ENCODE measurements around the gene ARHGEF28. TPM values are rescaled to one million over a fixed set of nuclear protein-coding genes. Genes with fewer than 3 reads are reported as not detected.

ARHGEF28 gene
- total RNA-seq, 1 donor from 2014 or later = 83.1 TPM

DNA sequence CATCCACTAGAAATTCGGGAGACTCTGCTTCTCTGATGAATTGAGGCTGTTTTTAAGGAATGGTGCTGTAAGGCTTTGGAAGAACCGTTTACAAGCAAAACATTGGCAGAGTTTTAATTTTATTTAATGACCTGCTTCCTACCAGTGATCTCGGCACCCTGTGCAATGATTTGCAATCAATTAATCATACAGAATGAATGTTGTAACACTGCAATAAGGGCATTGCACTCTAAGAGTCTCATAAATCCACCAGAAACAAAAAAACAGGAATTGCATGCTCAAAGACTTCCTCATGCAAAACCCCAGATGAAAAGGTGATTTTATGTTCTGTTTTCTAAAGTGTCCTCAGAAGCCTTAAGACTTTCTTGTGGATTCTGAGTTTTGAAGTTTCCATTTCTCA, 295.7 kb downstream of the ARHGEF28 start:
- no peak for DNase-seq (ENCODE audit: low read depth in 2 of 2)

GRCh38 chr5:73922224-73922623, 296.2 kb downstream of the ARHGEF28 start:
- no peak for DNase-seq (ENCODE audit: low read depth in 2 of 2)

DNA sequence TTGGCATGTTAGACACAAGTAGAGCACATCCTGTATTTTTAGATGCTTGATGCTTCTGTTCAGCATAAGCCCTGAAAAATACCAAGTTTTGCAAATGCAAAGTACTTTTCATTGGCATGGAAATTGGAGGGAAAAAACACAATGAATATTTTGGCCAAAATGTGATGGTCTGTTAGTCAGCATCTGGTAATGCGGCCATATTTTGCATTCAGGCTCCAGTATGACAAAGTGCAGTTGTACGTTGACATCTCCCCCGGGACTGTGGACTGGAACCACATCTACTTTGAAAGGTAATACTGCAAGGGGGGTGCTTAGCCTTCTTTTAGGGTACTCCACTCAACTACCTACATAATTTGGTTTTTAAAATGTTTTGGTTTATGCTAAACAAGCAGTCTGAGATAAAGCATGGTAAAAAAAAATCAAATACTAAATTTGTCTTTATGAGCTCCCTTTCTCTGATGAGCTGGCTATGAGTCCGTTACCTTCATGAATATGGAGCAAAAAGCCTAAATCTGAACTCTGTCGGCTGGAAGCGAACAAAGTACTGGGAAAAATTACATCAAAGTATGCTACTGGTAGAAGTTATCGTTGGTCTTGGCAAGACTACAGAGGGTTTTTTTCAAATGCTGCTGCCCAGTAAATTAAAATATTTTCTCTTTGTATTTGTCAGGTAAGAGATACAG, 297.0 kb downstream of the ARHGEF28 start:
- no peak for DNase-seq (ENCODE audit: low read depth in 2 of 2)

DNA sequence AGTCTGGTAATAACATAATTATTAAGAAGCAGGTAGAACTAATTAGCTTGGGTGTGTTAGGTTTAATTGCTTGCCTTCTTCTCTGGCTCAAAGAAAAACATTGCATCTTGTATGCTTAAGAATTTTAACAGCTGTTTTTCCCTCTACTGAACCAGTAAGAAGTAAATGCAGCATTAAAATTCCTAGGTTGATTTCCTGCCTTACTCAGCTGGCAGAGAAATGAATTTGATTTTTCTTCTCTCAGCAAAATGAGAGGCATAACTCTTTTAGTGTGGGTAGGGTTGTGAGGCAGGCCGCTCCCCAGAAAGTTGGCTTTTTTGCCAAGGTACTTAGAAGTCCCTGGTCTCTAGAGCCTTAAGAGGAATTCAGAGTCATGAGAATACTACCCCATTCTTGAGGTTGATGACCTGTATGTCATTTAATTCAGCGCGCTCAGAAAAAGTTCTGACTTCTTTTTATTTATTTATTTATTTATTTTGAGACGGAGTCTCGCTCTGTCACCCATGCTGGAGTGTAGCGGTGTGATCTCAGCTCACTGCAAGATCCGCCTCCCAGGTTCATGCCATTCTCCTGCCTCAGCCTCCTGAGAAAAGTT, 302.6 kb downstream of the ARHGEF28 start:
- no peak for DNase-seq (ENCODE audit: low read depth in 2 of 2)

GRCh38 chr5:73935719-73936118, 309.7 kb downstream of the ARHGEF28 start:
- no peak for DNase-seq (ENCODE audit: low read depth in 2 of 2)

GRCh38 chr5:73938280-73938937, 312.4 kb downstream of the ARHGEF28 start:
- DNase-seq (ENCODE audit: low read depth in 2 of 2) = peak; percentile 61 to 93

DNA sequence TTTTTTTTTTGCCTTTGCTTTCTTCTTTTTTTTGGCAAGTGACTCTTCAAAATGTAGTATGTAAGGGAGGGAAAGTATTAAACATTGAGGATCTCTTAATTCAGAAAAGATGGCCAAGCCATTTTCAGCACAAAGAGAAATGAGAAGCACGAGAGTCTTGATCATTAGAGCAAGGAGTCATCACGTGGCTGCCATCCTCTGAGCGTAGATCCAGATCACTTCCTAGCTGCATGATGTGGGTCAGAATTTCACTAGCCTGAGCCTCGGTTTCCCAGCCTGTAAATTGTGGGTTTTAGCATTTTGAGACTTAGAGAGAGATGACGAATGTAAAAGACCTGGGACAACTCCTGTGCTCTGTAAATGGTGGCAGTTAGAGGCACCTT, 312.9 kb downstream of the ARHGEF28 start:
- no peak for DNase-seq (ENCODE audit: low read depth in 2 of 2)

DNA sequence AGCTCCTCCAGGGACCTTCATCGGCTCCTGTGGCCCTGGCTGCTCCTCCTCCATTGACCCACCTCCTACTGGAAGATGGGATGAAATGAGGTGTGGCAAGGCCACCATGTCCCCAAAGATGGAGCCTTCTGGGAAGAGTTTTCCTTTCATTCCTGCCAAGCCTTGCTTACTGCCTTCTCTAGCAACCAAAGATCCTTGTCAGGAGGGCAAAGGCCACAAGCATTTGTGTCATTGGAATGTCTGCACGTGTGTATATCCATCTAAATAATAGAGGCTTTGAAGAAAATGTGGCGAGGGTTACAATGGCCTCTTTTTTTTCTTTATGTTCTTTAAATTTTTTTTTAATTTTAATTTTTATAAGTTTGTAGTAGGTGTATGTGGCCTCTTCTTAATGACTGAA, 313.6 kb downstream of the ARHGEF28 start:
- no peak for DNase-seq (ENCODE audit: low read depth in 2 of 2)

DNA sequence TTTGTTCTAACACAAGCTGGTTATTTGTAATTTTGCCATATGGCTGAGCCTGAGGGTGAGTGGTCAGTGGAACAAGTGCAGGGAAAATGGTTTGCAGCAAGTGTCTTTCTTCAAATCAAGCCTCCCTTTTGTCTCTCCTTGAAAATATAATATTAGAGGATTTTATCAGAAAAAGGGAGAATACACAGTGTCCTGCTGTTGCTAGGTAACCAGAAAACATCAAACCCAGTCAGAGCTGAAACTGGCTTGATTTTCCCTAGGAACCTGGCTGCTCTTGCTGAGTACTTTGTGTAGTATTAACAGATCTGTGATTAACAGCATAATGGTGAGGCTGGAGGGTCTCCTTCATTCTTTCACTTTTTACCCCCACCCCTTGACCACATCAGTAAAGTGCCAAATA, 314.0 kb downstream of the ARHGEF28 start:
- peak; percentile 59 to 61 for DNase-seq (ENCODE audit: low read depth in 2 of 2)

GRCh38 chr5:73940801-73941200, 314.8 kb downstream of the ARHGEF28 start:
- peak in 1 of 2 donors; percentile 26 for DNase-seq (ENCODE audit: low read depth in 2 of 2)

DNA sequence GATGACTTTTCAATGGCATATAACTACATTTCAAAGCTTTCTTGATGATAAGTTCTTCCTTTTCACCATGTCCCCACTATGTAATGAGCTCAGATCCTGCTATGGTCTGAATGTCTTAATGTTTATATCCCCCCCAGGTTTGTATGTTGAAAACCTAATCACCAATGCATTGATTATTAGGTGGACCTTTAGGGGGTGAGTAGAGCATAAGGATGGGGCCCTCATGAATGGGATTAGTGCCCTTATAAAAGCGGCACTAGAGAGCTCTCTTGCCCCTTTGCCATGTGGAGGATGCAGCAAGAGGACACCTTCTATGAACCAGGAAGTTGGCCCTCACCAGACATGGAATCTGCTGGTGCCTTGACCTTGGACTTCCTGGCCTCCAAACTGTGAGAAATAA, 316.8 kb downstream of the ARHGEF28 start:
- DNase-seq (ENCODE audit: low read depth in 2 of 2) = no peak

GRCh38 chr5:73943397-73943796, 317.4 kb downstream of the ARHGEF28 start:
- DNase-seq (ENCODE audit: low read depth in 2 of 2) = no peak

DNA sequence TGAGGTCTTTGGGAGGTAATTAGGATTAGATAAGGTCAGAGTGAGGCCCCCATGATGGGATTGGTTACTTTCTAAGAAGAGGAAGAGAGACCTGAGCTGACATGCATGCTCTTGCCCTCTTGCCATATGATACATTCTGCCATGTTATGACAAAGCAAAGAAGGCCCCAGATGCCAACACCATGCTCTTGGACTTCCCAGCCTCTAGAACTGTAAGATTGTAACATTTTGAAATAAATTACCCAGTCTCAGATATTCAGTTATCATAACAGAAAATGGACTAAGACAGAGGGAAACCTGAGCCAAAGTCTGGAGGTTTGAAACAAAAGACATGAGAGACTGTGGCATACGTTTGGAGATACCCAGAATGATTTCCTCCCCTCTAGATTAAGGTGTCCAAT, 318.6 kb downstream of the ARHGEF28 start:
- no peak for DNase-seq (ENCODE audit: low read depth in 2 of 2)

- peak in 1 of 2 donors; percentile 25 for DNase-seq (ENCODE audit: low read depth in 2 of 2)
These were observed 319.5 kb downstream of the ARHGEF28 start for GRCh38 chr5:73945505-73945904.

- no peak for DNase-seq (ENCODE audit: low read depth in 2 of 2)
These were observed 320.3 kb downstream of the ARHGEF28 start for GRCh38 chr5:73946278-73946677.

- no peak for DNase-seq (ENCODE audit: low read depth in 2 of 2)
These were observed 321.1 kb downstream of the ARHGEF28 start for GRCh38 chr5:73946919-73947602.

DNA sequence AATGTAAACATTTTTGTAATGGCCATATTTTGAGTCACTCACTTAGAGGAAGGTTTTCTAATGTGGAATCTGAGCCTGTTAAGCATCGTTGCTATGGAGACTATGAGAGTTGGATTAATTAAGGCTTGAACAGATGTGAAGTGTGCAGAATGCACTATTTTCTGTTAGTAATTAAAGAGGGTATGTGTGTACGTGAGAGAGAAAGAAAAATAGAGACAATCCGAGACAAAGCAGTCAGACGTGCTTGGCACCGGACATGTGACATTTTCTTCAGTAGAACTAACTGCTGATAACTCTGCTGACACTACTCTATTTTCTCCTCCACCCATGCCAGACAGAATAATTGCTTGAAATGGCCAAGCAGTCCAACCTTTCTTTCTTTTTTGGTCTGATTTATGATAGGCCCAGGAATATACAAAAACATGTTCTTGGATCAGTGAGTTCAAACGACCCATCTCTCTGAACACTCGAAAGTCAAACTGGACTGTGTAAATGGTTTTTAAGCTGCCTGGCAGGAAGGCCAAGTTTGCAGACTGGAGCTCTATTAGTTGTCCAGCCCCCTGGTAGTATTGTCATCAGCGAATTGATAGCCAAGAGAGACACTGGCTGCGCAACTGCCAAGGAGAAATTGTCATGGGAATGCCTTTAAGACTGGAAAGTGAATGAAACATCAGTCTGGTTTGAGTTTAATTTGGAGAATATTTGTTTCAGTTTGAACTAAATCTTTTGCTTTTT, 322.1 kb downstream of the ARHGEF28 start:
- no peak for DNase-seq (ENCODE audit: low read depth in 2 of 2)

DNA sequence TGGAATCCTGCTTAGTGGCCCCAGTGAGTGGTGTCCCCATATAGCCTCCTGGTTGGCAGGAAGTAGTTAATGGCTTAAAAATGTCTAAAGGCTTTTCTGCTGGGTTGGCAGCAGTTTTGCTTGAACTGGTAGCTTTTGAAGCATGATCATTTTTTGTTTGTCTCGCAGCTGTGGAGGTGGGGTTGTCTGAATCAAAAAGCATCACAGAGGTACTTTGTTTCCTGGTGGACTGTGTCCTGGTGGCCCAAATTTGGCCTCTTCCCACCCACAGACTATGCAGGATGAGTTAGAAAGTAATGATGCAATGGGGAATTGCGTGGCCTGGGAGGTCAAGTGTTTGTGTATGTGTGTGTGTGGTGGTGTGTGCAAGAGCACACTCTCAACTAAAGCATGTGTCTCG, 322.7 kb downstream of the ARHGEF28 start:
- DNase-seq (ENCODE audit: low read depth in 2 of 2) = no peak

- DNase-seq (ENCODE audit: low read depth in 2 of 2) = no peak
These were observed 324.5 kb downstream of the ARHGEF28 start for GRCh38 chr5:73950441-73950873.

- no peak for DNase-seq (ENCODE audit: low read depth in 2 of 2)
These were observed 325.0 kb downstream of the ARHGEF28 start for GRCh38 chr5:73950912-73951430.

DNA sequence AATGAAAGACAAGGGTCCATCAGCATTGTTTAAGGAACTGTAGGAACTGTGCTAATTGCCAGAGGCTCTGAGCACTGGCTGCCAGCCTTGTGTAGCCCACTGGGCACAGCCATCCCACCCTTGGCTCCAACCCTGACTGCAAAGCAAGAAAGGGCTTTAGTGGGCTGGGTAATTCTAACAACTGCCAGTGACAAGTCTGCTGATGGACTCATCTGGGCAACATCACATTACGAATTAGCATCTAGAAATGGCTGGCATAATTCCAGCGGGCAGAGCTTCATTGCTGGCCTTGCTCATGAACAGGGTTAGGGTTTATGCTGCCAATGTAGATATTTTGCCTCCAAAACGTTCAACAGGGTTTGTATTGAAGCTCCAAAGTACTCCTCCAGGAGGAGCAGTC, 326.9 kb downstream of the ARHGEF28 start:
- DNase-seq (ENCODE audit: low read depth in 2 of 2) = no peak
